ENCODE measurements around the gene DPH7.

The DPH7 gene

GRCh38 chr9:137506274-137506673 is 72.5 kb downstream of the DPH7 start:
- no peak overlapping the region for H3K27ac ChIP-seq

GRCh38 chr9:137505421-137506140 is 73.1 kb downstream of the DPH7 start:
- H3K4me3 ChIP-seq: no peak overlapping the region

More at GRCh38 chr9:137506274-137506673, 72.5 kb downstream of the DPH7 start:
- no peak overlapping the region for H3K4me3 ChIP-seq

More at GRCh38 chr9:137505421-137506140, 73.1 kb downstream of the DPH7 start:
- H3K27ac ChIP-seq: no peak overlapping the region

Data from skin epidermis (tissue), 12 donors.